ENCODE measurements around the gene MKNK1. TPM values are rescaled to one million over a fixed set of nuclear protein-coding genes. Genes with fewer than 3 reads are reported as not detected.

MKNK1 gene
- total and polyA plus RNA-seq, 2 experiments from 2014 or later = 18.6 to 23.7 TPM

GRCh38 chr1:46512792-46513190 is 91.3 kb downstream of the MKNK1 start:
- no peaks in the 10 kb centered on the region for H3K4me1 ChIP-seq (ENCODE audit: low read depth)
- no peak overlapping the region for H3K27ac ChIP-seq
- H3K27me3 ChIP-seq = no peaks in the 10 kb centered on the region
- no peaks in the 10 kb centered on the region for H3K9me3 ChIP-seq (ENCODE audit: low read depth)
- no peaks in the 10 kb centered on the region for H3K36me3 ChIP-seq
- DNase-seq (ENCODE audit: low read depth in 1 of 2, low spot score in 1 of 2) = no peak
- no peak for TF ChIP-seq CTCF (IDR thresholded peaks at IDR 0.05; ENCODE audit: low read depth, low read length)
- no peak overlapping the region for H3K4me3 ChIP-seq

GRCh38 chr1:46512135-46512791 is 91.8 kb downstream of the MKNK1 start:
- Histone ChIP-seq H3K4me1 (ENCODE audit: low read depth) (no peaks in the 10 kb centered on the region), H3K4me3 (no peak overlapping the region), H3K36me3 (no peaks in the 10 kb centered on the region), H3K9me3 (ENCODE audit: low read depth) (no peaks in the 10 kb centered on the region), H3K27ac (no peak overlapping the region), H3K27me3 (no peaks in the 10 kb centered on the region)
- no peak for TF ChIP-seq CTCF (IDR thresholded peaks at IDR 0.05; ENCODE audit: low read depth, low read length)
- no peak for DNase-seq (ENCODE audit: low read depth in 1 of 2, low spot score in 1 of 2)

GRCh38 chr1:46510998-46511365 is 93.1 kb downstream of the MKNK1 start:
- no peak overlapping the region for H3K4me3 ChIP-seq
- H3K4me1 ChIP-seq (ENCODE audit: low read depth) = no peaks in the 10 kb centered on the region
- TF ChIP-seq CTCF (IDR thresholded peaks at IDR 0.05; ENCODE audit: low read depth, low read length) = no peak
- H3K36me3 ChIP-seq = no peaks in the 10 kb centered on the region
- H3K9me3 ChIP-seq (ENCODE audit: low read depth) = no peaks in the 10 kb centered on the region
- no peak for DNase-seq (ENCODE audit: low read depth in 1 of 2, low spot score in 1 of 2)
- no peak overlapping the region for H3K27ac ChIP-seq
- no peaks in the 10 kb centered on the region for H3K27me3 ChIP-seq

- Histone ChIP-seq H3K4me3 (no peak overlapping the region), H3K27ac (no peak overlapping the region), H3K4me1 (ENCODE audit: low read depth) (no peaks in the 10 kb centered on the region), H3K36me3 (no peaks in the 10 kb centered on the region), H3K27me3 (no peaks in the 10 kb centered on the region), H3K9me3 (ENCODE audit: low read depth) (no peaks in the 10 kb centered on the region)
- TF ChIP-seq CTCF (IDR thresholded peaks at IDR 0.05; ENCODE audit: low read depth, low read length) = no peak
- no peak for DNase-seq (ENCODE audit: low read depth in 1 of 2, low spot score in 1 of 2)
These were observed 93.6 kb downstream of the MKNK1 start for GRCh38 chr1:46510341-46510997.

GRCh38 chr1:46508757-46509156 is 95.3 kb downstream of the MKNK1 start:
- H3K27ac ChIP-seq = no peak overlapping the region
- H3K4me1 ChIP-seq (ENCODE audit: low read depth) = no peaks in the 10 kb centered on the region
- DNase-seq (ENCODE audit: low read depth in 1 of 2, low spot score in 1 of 2) = no peak
- H3K4me3 ChIP-seq = no peak overlapping the region
- no peaks in the 10 kb centered on the region for H3K36me3 ChIP-seq
- no peak for TF ChIP-seq CTCF (IDR thresholded peaks at IDR 0.05; ENCODE audit: low read depth, low read length)
- no peaks in the 10 kb centered on the region for H3K9me3 ChIP-seq (ENCODE audit: low read depth)
- peaks cover under 1% of the 10 kb centered on the region for H3K27me3 ChIP-seq

Other genes with a start within 250 kb of the MKNK1 start
- 12.4 and 21.0 TPM in 2 replicates for gene FAAH, start 210.0 kb downstream of the MKNK1 start, total RNA-seq
- 18.7 and 20.2 TPM in 2 replicates for gene FAAH, start 210.0 kb downstream of the MKNK1 start, polyA plus RNA-seq
- not detected in 2 replicates for gene DMBX1, start 114.4 kb downstream of the MKNK1 start, total RNA-seq
- gene DMBX1, start 114.4 kb downstream of the MKNK1 start, polyA plus RNA-seq = not detected in 2 replicates
- not detected in 2 replicates for gene KNCN, start 52.6 kb downstream of the MKNK1 start, total RNA-seq
- gene KNCN, start 52.6 kb downstream of the MKNK1 start, polyA plus RNA-seq = not detected in 2 replicates
- gene MOB3C, start 12.5 kb upstream of the MKNK1 start, total RNA-seq = 6.2 and 7.5 TPM in 2 replicates
- 4.5 and 5.5 TPM in 2 replicates for gene MOB3C, start 12.5 kb upstream of the MKNK1 start, polyA plus RNA-seq
- 83.6 and 100 TPM in 2 replicates for gene ATPAF1, start 64.1 kb upstream of the MKNK1 start, total RNA-seq
- 110 and 120 TPM in 2 replicates for gene ATPAF1, start 64.1 kb upstream of the MKNK1 start, polyA plus RNA-seq
- 1.2 TPM in 1 of 2 replicates, not detected in the other for gene TEX38, start 67.6 kb upstream of the MKNK1 start, total RNA-seq
- 0.27 and 1.4 TPM in 2 replicates for gene TEX38, start 67.6 kb upstream of the MKNK1 start, polyA plus RNA-seq
- 33.1 and 33.6 TPM in 2 replicates for gene EFCAB14, start 114.8 kb upstream of the MKNK1 start, total RNA-seq
- 31.3 and 33.9 TPM in 2 replicates for gene EFCAB14, start 114.8 kb upstream of the MKNK1 start, polyA plus RNA-seq
- not detected in 2 replicates for gene CYP4B1, start 194.8 kb upstream of the MKNK1 start, total RNA-seq
- gene CYP4B1, start 194.8 kb upstream of the MKNK1 start, polyA plus RNA-seq = not detected in 2 replicates

Measured in cardiac muscle cell (in vitro differentiated cells and primary cell).